BE2C (cell line): Measurements from ENCODE around the gene TMEM143.

Experiments used
- DNase-seq: peaks from one replicate; pipeline ENCODE4 v3.0.0-alpha.2; 2020
- H3K27me3 ChIP-seq: fragments of 250-450 bp; sonication (Bioruptor Pico); 2 replicates; pipeline ENCODE4 v1.5.1; 2020; ENCODE audit warnings: mild to moderate bottlenecking
- H3K36me3 ChIP-seq: fragments of 250-450 bp; sonication (Bioruptor Pico); 2 replicates; pipeline ENCODE4 v1.5.1; 2020; ENCODE audit warnings: mild to moderate bottlenecking
- H3K4me1 ChIP-seq: fragments of 250-450 bp; sonication (Bioruptor Pico); 2 replicates; pipeline ENCODE4 v1.5.1; 2020
- H3K4me3 ChIP-seq: 2 replicates; pipeline ENCODE4 v1.5.1; 2011; ENCODE audit warnings: low read depth, low read length
- H3K9me3 ChIP-seq: fragments of 250-450 bp; sonication (Bioruptor Pico); 2 replicates; pipeline ENCODE4 v1.5.1; 2020
- TF ChIP-seq, protein P1 (sequence below): IDR thresholded peaks from 2 replicates; pipeline ENCODE4 v1.5.1; 2012; ENCODE audit warnings: mild to moderate bottlenecking, low read depth, low read length

Gene TMEM143

GRCh38 chr19:48400018-48400742 lies 36.4 kb upstream of the TMEM143 start:
- peak overlapping the region; percentile 25; the same call in 1 of the 2 replicates for H3K4me3 ChIP-seq

GRCh38 chr19:48398375-48399235 lies 34.9 kb upstream of the TMEM143 start:
- no peaks in the 10 kb centered on the region for H3K9me3 ChIP-seq
- H3K4me1 ChIP-seq, result peaks cover 15% of the 10 kb centered on the region
- DNase-seq, result peak; percentile 94
- TF ChIP-seq, protein P1, sequence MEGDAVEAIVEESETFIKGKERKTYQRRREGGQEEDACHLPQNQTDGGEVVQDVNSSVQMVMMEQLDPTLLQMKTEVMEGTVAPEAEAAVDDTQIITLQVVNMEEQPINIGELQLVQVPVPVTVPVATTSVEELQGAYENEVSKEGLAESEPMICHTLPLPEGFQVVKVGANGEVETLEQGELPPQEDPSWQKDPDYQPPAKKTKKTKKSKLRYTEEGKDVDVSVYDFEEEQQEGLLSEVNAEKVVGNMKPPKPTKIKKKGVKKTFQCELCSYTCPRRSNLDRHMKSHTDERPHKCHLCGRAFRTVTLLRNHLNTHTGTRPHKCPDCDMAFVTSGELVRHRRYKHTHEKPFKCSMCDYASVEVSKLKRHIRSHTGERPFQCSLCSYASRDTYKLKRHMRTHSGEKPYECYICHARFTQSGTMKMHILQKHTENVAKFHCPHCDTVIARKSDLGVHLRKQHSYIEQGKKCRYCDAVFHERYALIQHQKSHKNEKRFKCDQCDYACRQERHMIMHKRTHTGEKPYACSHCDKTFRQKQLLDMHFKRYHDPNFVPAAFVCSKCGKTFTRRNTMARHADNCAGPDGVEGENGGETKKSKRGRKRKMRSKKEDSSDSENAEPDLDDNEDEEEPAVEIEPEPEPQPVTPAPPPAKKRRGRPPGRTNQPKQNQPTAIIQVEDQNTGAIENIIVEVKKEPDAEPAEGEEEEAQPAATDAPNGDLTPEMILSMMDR, result no peak
- H3K27me3 ChIP-seq, result peaks cover 36% of the 10 kb centered on the region
- H3K4me3 ChIP-seq, result peak overlapping the region; percentile 55
- H3K36me3 ChIP-seq, result no peaks in the 10 kb centered on the region

More at GRCh38 chr19:48400018-48400742, 36.4 kb upstream of the TMEM143 start:
- peak; percentile 63 for DNase-seq
- Histone ChIP-seq H3K36me3 (no peaks in the 10 kb centered on the region), H3K27me3 (peaks cover 23% of the 10 kb centered on the region), H3K4me1 (peaks cover 13% of the 10 kb centered on the region), H3K9me3 (no peaks in the 10 kb centered on the region)
- TF ChIP-seq, protein P1, result no peak

DNA sequence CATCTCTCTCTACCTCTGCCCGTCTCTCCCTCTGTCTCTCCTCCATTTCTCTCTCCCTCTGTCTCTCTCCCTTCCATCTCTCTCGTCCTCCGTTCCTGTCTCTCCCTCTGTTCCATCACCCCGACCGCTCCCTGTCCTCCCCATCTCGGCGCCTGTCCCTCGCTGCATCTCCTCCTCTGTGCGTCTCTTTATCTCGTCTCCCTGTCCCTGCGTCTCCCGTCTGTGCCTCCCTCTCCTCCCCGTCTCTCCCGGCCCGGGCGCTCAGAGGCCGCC lies 34.3 kb upstream of the TMEM143 start:
- TF ChIP-seq, protein P1, result no peak
- Histone ChIP-seq H3K9me3 (no peaks in the 10 kb centered on the region), H3K36me3 (no peaks in the 10 kb centered on the region), H3K27me3 (peaks cover 39% of the 10 kb centered on the region), H3K4me1 (peaks cover 17% of the 10 kb centered on the region), H3K4me3 (peak overlapping the region; percentile 55)
- DNase-seq, result no peak

DNA sequence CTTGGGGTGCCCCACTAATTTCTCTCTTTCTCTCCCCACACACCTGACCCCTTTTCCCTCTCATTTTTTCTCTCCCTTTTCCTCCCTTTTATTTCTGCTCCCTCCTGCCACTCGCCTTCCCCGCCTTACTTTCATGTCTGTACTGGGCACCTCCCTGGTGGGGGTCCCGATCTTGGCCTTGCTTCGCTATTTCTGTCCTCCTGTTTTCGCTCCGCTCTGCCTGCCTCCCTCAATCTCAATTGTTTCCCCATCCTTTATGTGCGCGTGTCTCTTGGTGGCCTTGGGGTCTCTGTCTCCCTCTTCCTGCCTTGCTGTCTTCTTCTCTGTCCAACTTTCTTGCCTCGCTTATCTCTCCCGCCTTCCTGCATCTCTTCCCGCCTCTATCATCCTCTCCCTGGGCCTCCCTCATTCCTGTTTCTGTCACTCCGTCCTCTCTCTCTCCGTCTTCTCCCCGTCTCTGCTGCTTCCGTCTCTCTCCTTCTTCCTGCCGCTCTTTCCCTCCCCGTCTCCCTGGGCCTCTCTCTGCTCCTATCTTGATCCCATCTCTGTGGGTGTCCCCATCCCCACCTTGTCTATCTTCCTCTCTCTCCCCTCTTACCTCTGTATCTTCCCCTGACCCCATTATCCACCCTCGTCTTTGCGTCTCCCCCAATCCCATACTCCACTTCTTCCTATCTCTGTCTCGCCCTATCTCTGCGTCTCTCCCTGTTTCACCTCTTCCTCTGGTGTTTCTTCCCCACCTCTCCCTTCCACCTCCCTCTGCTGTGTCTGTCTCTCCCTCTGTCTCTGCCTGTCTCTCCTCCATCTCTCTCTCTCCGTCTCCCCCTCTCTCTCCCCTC lies 33.7 kb upstream of the TMEM143 start:
- no peaks in the 10 kb centered on the region for H3K36me3 ChIP-seq
- H3K9me3 ChIP-seq, result no peaks in the 10 kb centered on the region
- peak overlapping the region; percentile 55 for H3K4me3 ChIP-seq
- peaks cover 17% of the 10 kb centered on the region for H3K4me1 ChIP-seq
- H3K27me3 ChIP-seq, result peaks cover 39% of the 10 kb centered on the region
- TF ChIP-seq, protein P1, result no peak
- no peak for DNase-seq

DNA sequence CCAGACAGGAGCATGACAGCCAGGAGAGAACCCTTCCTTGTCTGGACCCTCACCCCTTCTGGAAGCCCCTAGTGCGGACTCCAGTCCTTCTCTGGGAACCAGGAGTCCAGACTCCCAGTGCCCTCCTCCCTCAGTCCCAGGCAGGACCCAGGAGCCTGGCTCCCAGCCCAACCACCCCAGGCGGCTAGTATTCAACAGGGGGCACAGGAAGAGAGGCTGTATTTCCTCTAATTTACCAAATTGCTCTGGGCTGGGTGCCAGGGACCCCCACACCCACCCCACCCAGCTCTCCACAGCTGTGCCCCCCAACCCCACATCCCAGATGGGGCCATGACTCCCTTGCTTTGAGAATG lies 33.1 kb upstream of the TMEM143 start:
- peaks cover 39% of the 10 kb centered on the region for H3K27me3 ChIP-seq
- no peaks in the 10 kb centered on the region for H3K9me3 ChIP-seq
- H3K36me3 ChIP-seq, result no peaks in the 10 kb centered on the region
- peaks cover 17% of the 10 kb centered on the region for H3K4me1 ChIP-seq
- no peak for DNase-seq
- no peak overlapping the region for H3K4me3 ChIP-seq
- TF ChIP-seq, protein P1, result no peak
